ENCODE measurements around the gene CPT1B. TPM values are rescaled to one million over a fixed set of nuclear protein-coding genes. Genes with fewer than 3 reads are reported as not detected.

Gene CPT1B
- total and polyA plus RNA-seq, 2 of the 8 experiments (the other 6 are each of a cell fraction or from before 2014, with no cell fraction given), result 34.2 to 36.2 TPM

- Histone ChIP-seq H3K23me2 (ENCODE audit: low read depth, low read length) (no peaks in the 10 kb centered on the region), H2AK5ac (ENCODE audit: low read depth, low read length) (no peak overlapping the region), H2BK20ac (ENCODE audit: low read length) (no peak overlapping the region), H3K4me1 (replicated peaks in 1 of 4; ENCODE audit: control insufficient read depth in 3 of 4, insufficient read depth in 4 of 4, low read length in 3 of 4) (peaks cover 0 to 13% (median 2%) of the 10 kb centered on the region in 4 experiments; a peak in 4 of 7 replicates), H3K36me3 (ENCODE audit: control insufficient read depth in 2 of 4, insufficient read depth in 4 of 4, low read length in 3 of 4) (no peaks in the 10 kb centered on the region), H2BK120ac (replicated peaks; ENCODE audit: low read depth, low read length) (no peak overlapping the region), H3K4me2 (ENCODE audit: insufficient read depth in 1 of 2, low read depth in 2 of 2, low read length in 2 of 2) (peak overlapping the region in 1 of 2 experiments; percentile 44; a peak in 1 of 4 replicates), H3K23ac (ENCODE audit: insufficient read length) (no peak overlapping the region), H3K4ac (replicated peaks; ENCODE audit: insufficient read length, low read depth, low read length) (no peak overlapping the region), H2BK5ac (ENCODE audit: low read depth, low read length) (no peak overlapping the region), H3K27ac (ENCODE audit: low read depth, low read length) (no peak overlapping the region), H2AFZ (ENCODE audit: low read length) (no peak overlapping the region), H3K79me1 (ENCODE audit: low read depth, low read length) (no peaks in the 10 kb centered on the region), H3K56ac (replicated peaks; ENCODE audit: insufficient read length, low read depth, low read length) (no peak overlapping the region), H4K5ac (ENCODE audit: insufficient read length, low read depth, low read length) (no peak overlapping the region), H3K14ac (ENCODE audit: insufficient read length) (no peak overlapping the region), H3K27me3 (replicated peaks in 1 of 4; ENCODE audit: control insufficient read depth in 3 of 4, extremely low read depth in 1 of 4, insufficient read depth in 3 of 4, low read length in 3 of 4) (peaks cover 0 to 7% (median 5%) of the 10 kb centered on the region in 4 experiments; a peak in 5 of 7 replicates), H3K9me3 (ENCODE audit: insufficient read depth in 2 of 2, low read depth in 1 of 2, low read length in 1 of 2) (no peaks in the 10 kb centered on the region), H4K8ac (ENCODE audit: extremely low read depth, insufficient read depth, low read length) (no peak overlapping the region), H3K4me3 (ENCODE audit: extremely low read depth in 1 of 4, insufficient read depth in 2 of 4, low read depth in 3 of 4, low read length in 4 of 4) (no peak overlapping the region), H2BK15ac (ENCODE audit: low read length) (no peak overlapping the region; the same call in 1 of the 2 replicates), H4K20me1 (replicated peaks in 1 of 2; ENCODE audit: control insufficient read depth in 1 of 2, insufficient read depth in 2 of 2, low read length in 2 of 2) (no peaks in the 10 kb centered on the region), H4K91ac (replicated peaks; ENCODE audit: insufficient read length, low read length) (no peak overlapping the region), H3K79me2 (ENCODE audit: control insufficient read depth in 1 of 2, insufficient read depth in 2 of 2, low read length in 2 of 2) (no peaks in the 10 kb centered on the region), H2BK12ac (ENCODE audit: low read depth, low read length) (peak overlapping the region; percentile 50; the same call in 1 of the 2 replicates), H3K18ac (ENCODE audit: extremely low read depth, low read length) (no peak overlapping the region), H3K9ac (replicated peaks in 1 of 4; ENCODE audit: extremely low read depth in 1 of 4, low read depth in 3 of 4, low read length in 3 of 4) (no peak overlapping the region)
- DNase-seq (ENCODE audit: low read depth in 1 of 2, low spot score in 2 of 2) (peak in 1 of 2 experiments; percentile 48), FAIRE-seq (no peak)
- 77% methylated on average over 21 of the region's 22 CpGs; no CpG with 5 or more reads in 1 of the 2 experiments for WGBS, 2 experiments (ENCODE audit: extremely low coverage in 1 of 2, insufficient coverage in 1 of 2, insufficient read length in 1 of 2, insufficient replicate concordance in 2 of 2, low coverage in 1 of 2, low lambda C conversion rate in 2 of 2, missing lambda C conversion rate in 1 of 2)
- POLR2A ChIA-PET (ENCODE audit: partially characterized antibody), result no interaction called here
- CTCF ChIA-PET (ENCODE audit: partially characterized antibody), result interaction anchor here (0.9 to 3.5 kb wide), 9 partner anchors 8 to 86 kb away, joined by 3 to 23 read pairs (median 3); partner anchors contain the start of genes CPT1B and SYCE3
- TF ChIP-seq SUZ12 (IDR thresholded peaks at IDR 0.05; ENCODE audit: low read length), result no peak
- peak in 1 of 2 experiments; percentile 16; a peak in 1 of 4 replicates for TF ChIP-seq RAD21 (IDR thresholded peaks at IDR 0.05 in 1 of 2, conservative IDR thresholded peaks at IDR 0.05 in 1 of 2; ENCODE audit: low read depth in 2 of 2, low read length in 2 of 2)
- peak in 2 of 3 experiments; percentile 13 to 18; a peak in 2 of 4 replicates for TF ChIP-seq CTCF (IDR thresholded peaks at IDR 0.05; ENCODE audit: control extremely low read depth in 1 of 3, insufficient read depth in 1 of 3, low read depth in 1 of 3, low read length in 3 of 3)
- no peak for TF ChIP-seq SP2 (IDR thresholded peaks at IDR 0.05; ENCODE audit: low read length)
These were observed 35.2 kb upstream of the CPT1B start for GRCh38 chr22:50613291-50613981.
